CD4-positive, alpha-beta T cell (primary cell): ENCODE measurements around the gene C19orf73. TPM values are rescaled to one million over a fixed set of nuclear protein-coding genes. Genes with fewer than 3 reads are reported as not detected.
A peak's percentile ranks its signal among the peaks of the same experiment; 100 is the strongest.

Source experiments
- ATAC-seq: fragments of 200-7000 bp; cut with Tn5 transposase; one replicate; pipeline ENCODE4 v1.10.0; 2022; ENCODE audit warnings: mild to moderate bottlenecking; ENCODE audit not compliant: poor library complexity
- CTCF ChIA-PET: fragments of 350-600 bp; sonication (Branson Sonifier 250); formaldehyde crosslinking; loops from one replicate; lab custom pipeline; 2021; ENCODE audit warnings: antibody characterized with exemption, inconsistent platforms; lab: Charles Lee
- POLR2A ChIA-PET: fragments of 350-600 bp; sonication (Branson Sonifier 250); formaldehyde crosslinking; loops from one replicate; lab custom pipeline; 2021; ENCODE audit warnings: antibody characterized with exemption, inconsistent platforms; lab: Charles Lee
- DNase-seq, 14 experiments: peaks; one replicate each; pipeline ENCODE4 v3.0.0-alpha.2; 2013 to 2020; ENCODE audit warnings: mixed read lengths in 2 of 14
- H3K27ac ChIP-seq, 2 donors: one replicate each; pipeline versions ENCODE4 v1.5.1 to v1.7.0; 2013; ENCODE audit warnings: low read length in 2 of 2, low read depth in 1 of 2, mild to moderate bottlenecking in 1 of 2
- H3K27me3 ChIP-seq, 2 experiments: 1 replicate in 1 of 2; 2 replicates in 1 of 2; pipeline versions ENCODE4 v1.6.1 to v1.7.0; 2013; ENCODE audit warnings: low read length in 2 of 2, control low read depth in 1 of 2, mild to moderate bottlenecking in 1 of 2, moderate library complexity in 1 of 2; ENCODE audit not compliant: insufficient read depth in 2 of 2, control insufficient read depth in 1 of 2
- H3K36me3 ChIP-seq: one replicate; pipeline ENCODE4 v1.6.1; 2013; ENCODE audit warnings: low read length, control low read depth; ENCODE audit not compliant: insufficient read depth
- H3K4me1 ChIP-seq: one replicate; pipeline ENCODE4 v1.6.1; 2013; ENCODE audit warnings: low read length, control low read depth; ENCODE audit not compliant: insufficient read depth
- H3K4me3 ChIP-seq: one replicate; pipeline ENCODE4 v1.5.1; 2013; ENCODE audit warnings: mild to moderate bottlenecking, low read length, moderate library complexity
- H3K9me3 ChIP-seq, 2 experiments: 1 replicate in 1 of 2; 2 replicates in 1 of 2; pipeline versions ENCODE4 v1.6.1 to v1.7.0; 2013; ENCODE audit warnings: low read length in 2 of 2, mild to moderate bottlenecking in 2 of 2, control low read depth in 1 of 2, moderate library complexity in 1 of 2; ENCODE audit not compliant: control insufficient read depth in 1 of 2, insufficient read depth in 1 of 2
- H3K27ac Mint-ChIP-seq: one replicate; pipeline ENCODE4 v1.8.0; 2020; ENCODE audit warnings: mixed read lengths
- H3K27me3 Mint-ChIP-seq: one replicate; pipeline ENCODE4 v1.8.0; 2021; ENCODE audit warnings: mixed read lengths
- H3K36me3 Mint-ChIP-seq: one replicate; pipeline ENCODE4 v1.8.0; 2021; ENCODE audit warnings: low read depth, mixed read lengths
- H3K4me1 Mint-ChIP-seq: one replicate; pipeline ENCODE4 v1.8.0; 2021; ENCODE audit warnings: low read depth, mixed read lengths
- H3K4me3 Mint-ChIP-seq: one replicate; pipeline ENCODE4 v1.8.0; 2020; ENCODE audit warnings: mild to moderate bottlenecking, mixed read lengths
- H3K9me3 Mint-ChIP-seq: one replicate; pipeline ENCODE4 v1.8.0; 2020; ENCODE audit warnings: mixed read lengths
- CTCF ChIP-seq: fragments of 200-600 bp; IDR thresholded peaks from one replicate; pipeline ENCODE4 v1.8.0; 2022; ENCODE audit warnings: antibody characterized with exemption, mild to moderate bottlenecking
- intact Hi-C, 2 experiments: fragments of 100-400 bp; cut with DNase I in 1 of 2; cut with micrococcal nuclease in 1 of 2; formaldehyde crosslinking; loops; one replicate each; pipeline versions ENCODE4 v1.15.1 to v1.9.0; 2023 to 2025; cut with DNase I, micrococcal nuclease
- total RNA-seq, 174 experiments: library from RNA in 2 of 174; stranded (reverse) in 2 of 174; gene quantifications; one replicate each; pipeline ENCODE4 v1.2.3 and lab custom pipeline; 2021 to 2026

C19orf73 gene
- total RNA-seq, 2 experiments from 2014 or later: 1.5 to 2.3 TPM

GRCh38 chr19:49097453-49098288, 21.3 kb downstream of the C19orf73 start:
- H3K4me3 Mint-ChIP-seq: no peak overlapping the region
- peaks cover 21% of the 10 kb centered on the region for H3K4me1 Mint-ChIP-seq
- peak overlapping the region; percentile 30 for H3K27ac Mint-ChIP-seq
- peaks cover 14% of the 10 kb centered on the region for H3K4me1 ChIP-seq
- H3K27me3 Mint-ChIP-seq: no peaks in the 10 kb centered on the region
- H3K9me3 ChIP-seq: no peaks in the 10 kb centered on the region
- ATAC-seq (peak; percentile 93), DNase-seq (peak; percentile 61 to 87 (median 68))
- peak; percentile 96 for TF ChIP-seq CTCF
- CTCF ChIA-PET: interaction anchor here (0.6 to 2.7 kb wide), 35 partner anchors 9 to 379 kb away, joined by 3 to 31 read pairs (median 4); partner anchors contain the start of genes GYS1, LIN7B, PPFIA3 and SNRNP70
- peaks cover 85% of the 10 kb centered on the region for H3K36me3 ChIP-seq
- no peaks in the 10 kb centered on the region for H3K27me3 ChIP-seq
- H3K9me3 Mint-ChIP-seq: no peaks in the 10 kb centered on the region
- H3K4me3 ChIP-seq: no peak overlapping the region
- POLR2A ChIA-PET: interaction anchor here (0.7 to 1.2 kb wide), 8 partner anchors 8 to 104 kb away, joined by 3 to 8 read pairs (median 4); partner anchors contain the start of genes GYS1, LIN7B and RUVBL2
- H3K27ac ChIP-seq: no peak overlapping the region
- H3K36me3 Mint-ChIP-seq: peaks cover 85% of the 10 kb centered on the region
- intact Hi-C loops: loop anchor here (1.0 to 2.0 kb wide), 2 partner anchors 48 to 101 kb away; no protein-coding TSS in a partner anchor

- Mint-ChIP-seq H3K27ac (no peak overlapping the region), H3K36me3 (peaks cover 91% of the 10 kb centered on the region)
Measured at GRCh38 chr19:49094505-49095482, 24.1 kb downstream of the C19orf73 start.

More at GRCh38 chr19:49094505-49095482, 24.1 kb downstream of the C19orf73 start:
- ChIA-PET POLR2A (no interaction called here), CTCF (interaction anchor here (0.6 to 1.9 kb wide), 4 partner anchors 19 to 507 kb away, joined by 3 to 10 read pairs (median 4); partner anchors contain the start of gene LIN7B)
- peaks cover 25% of the 10 kb centered on the region for H3K4me1 ChIP-seq
- Mint-ChIP-seq H3K27me3 (no peaks in the 10 kb centered on the region), H3K4me1 (peaks cover 29% of the 10 kb centered on the region), H3K4me3 (no peak overlapping the region), H3K9me3 (no peaks in the 10 kb centered on the region)
- DNase-seq (no peak), ATAC-seq (no peak)
- no peaks in the 10 kb centered on the region for H3K27me3 ChIP-seq
- peaks cover 89% of the 10 kb centered on the region for H3K36me3 ChIP-seq
- no peak overlapping the region for H3K4me3 ChIP-seq
- no peak for TF ChIP-seq CTCF
- intact Hi-C loops: no loop called here
- H3K9me3 ChIP-seq: no peaks in the 10 kb centered on the region
- no peak overlapping the region for H3K27ac ChIP-seq
